Transverse colon (tissue), 4 donors: ENCODE results near the gene ZNF213. TPM values are rescaled to one million over a fixed set of nuclear protein-coding genes. Genes with fewer than 3 reads are reported as not detected.

Experiments used
- DNase-seq: peaks from one replicate; pipeline ENCODE4 v3.0.0-alpha.2; 2019
- H3K27ac ChIP-seq, 4 donors: fragments of 200-600 bp; sonication (generic); 2 replicates each; pipeline ENCODE4 v1.5.1; 2016 to 2018; ENCODE audit warnings: inconsistent platforms in 4 of 4
- H3K27me3 ChIP-seq: fragments of 200-600 bp; sonication (generic); 2 replicates; pipeline ENCODE4 v1.5.1; 2017; ENCODE audit warnings: inconsistent platforms
- H3K36me3 ChIP-seq, 4 donors: fragments of 200-600 bp; sonication (generic); 2 replicates each; pipeline ENCODE4 v1.5.1; 2017 to 2019; ENCODE audit warnings: inconsistent platforms in 4 of 4
- H3K4me1 ChIP-seq, 4 donors: fragments of 200-600 bp; sonication (generic); 2 replicates each; pipeline ENCODE4 v1.5.1; 2017 to 2020; ENCODE audit warnings: inconsistent platforms in 4 of 4
- H3K4me3 ChIP-seq, 4 donors: fragments of 200-600 bp; sonication (generic); 1 replicate in 1 of 4; 2 replicates in 3 of 4; pipeline versions ENCODE4 v1.5.1 to v1.6.1; 2017 to 2019; ENCODE audit warnings: inconsistent platforms in 4 of 4
- H3K9me3 ChIP-seq, 2 donors: fragments of 200-600 bp; sonication (generic); 2 replicates each; pipeline ENCODE4 v1.5.1; 2017 to 2019; ENCODE audit warnings: inconsistent platforms in 2 of 2
- EP300 ChIP-seq: sonication (generic); formaldehyde crosslinking; IDR thresholded peaks from one replicate; pipeline ENCODE4 v1.6.1; 2017; ENCODE audit warnings: antibody characterized with exemption, low read depth
- POLR2A ChIP-seq: fragments of 450-650 bp; IDR thresholded peaks from one replicate; pipeline ENCODE4 v1.6.1; 2016; ENCODE audit warnings: antibody characterized with exemption, mild to moderate bottlenecking, moderate library complexity
- POLR2AphosphoS5 ChIP-seq, 3 donors: sonication (generic); formaldehyde crosslinking; IDR thresholded peaks; one replicate each; pipeline ENCODE4 v1.6.1; 2016; ENCODE audit warnings: antibody characterized with exemption in 3 of 3
- WGBS, 2 donors: methylation state at CpG; one replicate each; pipeline ENCODE4 v1.1.5; 2018; ENCODE audit warnings: low coverage in 1 of 2; 5-methylcytosine and 5-hydroxymethylcytosine counted together
- in situ Hi-C, 4 donors: fragments of 200-750 bp; cut with MboI; loops; one replicate each; pipeline versions ENCODE4 v1.15.0 to v1.15.1; 2017; ENCODE audit warnings: low sequenced_read_pairs in 3 of 4, low pct_ligation_motif_present in 1 of 4, low pct_unique_long_range_greater_than_20kb in 1 of 4
- intact Hi-C: fragments of 100-400 bp; cut with DNase I; formaldehyde crosslinking; loops from one replicate; pipeline ENCODE4 v1.15.1; 2023; ENCODE audit warnings: low total_unique reads
- total RNA-seq, 4 donors: library from RNA; depleted of rRNA; stranded (reverse); fragments of >200 nt; gene quantifications; one replicate each; pipeline ENCODE4 v1.1.0, GENCODE V29; 2016
- TF ChIP-seq, protein P1 (sequence below), 5 experiments: fragments of 200-600 bp in 3 of 5; fragments of 450-650 bp in 2 of 5; sonication (generic) in 3 of 5; IDR thresholded peaks; 1 replicate in 2 of 5; 2 replicates in 3 of 5; pipeline ENCODE4 v1.5.1; 2016 to 2017; ENCODE audit warnings: antibody characterized with exemption in 5 of 5, inconsistent platforms in 3 of 5, mild to moderate bottlenecking in 2 of 5, moderate library complexity in 1 of 5

The ZNF213 gene
- total RNA-seq, 4 donors from 2014 or later, result 12.1 to 64.3 (median 16.1) TPM

DNA sequence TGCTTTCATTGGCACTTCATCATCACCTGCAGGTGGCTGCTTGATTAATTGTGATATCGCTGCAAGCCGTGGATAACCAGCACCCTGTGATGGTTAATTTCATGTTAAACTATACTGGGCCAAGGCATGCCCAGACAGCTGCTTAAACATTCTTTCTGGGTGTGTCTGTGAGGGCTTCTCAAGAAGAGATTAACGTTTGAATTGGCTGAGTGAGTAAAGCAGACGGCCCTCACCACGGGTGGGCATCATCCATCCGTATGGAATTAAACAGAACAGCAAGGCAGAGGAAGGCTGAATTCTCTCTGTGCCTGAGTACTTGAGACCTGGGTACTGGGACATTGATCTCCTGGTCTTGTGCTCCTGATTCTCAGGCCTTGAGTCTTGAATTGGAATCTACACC lies 7.1 kb upstream of the ZNF213 start:
- TF ChIP-seq EP300 (no peak), POLR2A (no peak), POLR2AphosphoS5 (IDR thresholded peaks at IDR 0.05) (no peak)
- TF ChIP-seq, protein P1, sequence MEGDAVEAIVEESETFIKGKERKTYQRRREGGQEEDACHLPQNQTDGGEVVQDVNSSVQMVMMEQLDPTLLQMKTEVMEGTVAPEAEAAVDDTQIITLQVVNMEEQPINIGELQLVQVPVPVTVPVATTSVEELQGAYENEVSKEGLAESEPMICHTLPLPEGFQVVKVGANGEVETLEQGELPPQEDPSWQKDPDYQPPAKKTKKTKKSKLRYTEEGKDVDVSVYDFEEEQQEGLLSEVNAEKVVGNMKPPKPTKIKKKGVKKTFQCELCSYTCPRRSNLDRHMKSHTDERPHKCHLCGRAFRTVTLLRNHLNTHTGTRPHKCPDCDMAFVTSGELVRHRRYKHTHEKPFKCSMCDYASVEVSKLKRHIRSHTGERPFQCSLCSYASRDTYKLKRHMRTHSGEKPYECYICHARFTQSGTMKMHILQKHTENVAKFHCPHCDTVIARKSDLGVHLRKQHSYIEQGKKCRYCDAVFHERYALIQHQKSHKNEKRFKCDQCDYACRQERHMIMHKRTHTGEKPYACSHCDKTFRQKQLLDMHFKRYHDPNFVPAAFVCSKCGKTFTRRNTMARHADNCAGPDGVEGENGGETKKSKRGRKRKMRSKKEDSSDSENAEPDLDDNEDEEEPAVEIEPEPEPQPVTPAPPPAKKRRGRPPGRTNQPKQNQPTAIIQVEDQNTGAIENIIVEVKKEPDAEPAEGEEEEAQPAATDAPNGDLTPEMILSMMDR (IDR thresholded peaks at IDR 0.05), result no peak
- intact Hi-C loops (loop anchor here (5.0 kb wide), 1 partner anchor 70 kb away; no protein-coding TSS in a partner anchor), in situ Hi-C loops (loop anchor here in 3 of 4 donors (10.0 to 25.0 kb wide), 2 partner anchors 63 to 90 kb away; partner anchors contain the start of genes IL32 (in 2 of the 3), BICDL2 (in 1 of the 3) and MMP25 (in 1 of the 3))
- H3K36me3 ChIP-seq, result no peaks in the 10 kb centered on the region
- no peaks in the 10 kb centered on the region for H3K9me3 ChIP-seq
- no peak overlapping the region for H3K27ac ChIP-seq
- peaks cover 16 to 39% (median 23%) of the 10 kb centered on the region in 4 donors for H3K4me1 ChIP-seq
- WGBS, 2 donors, result 44 to 72% methylated on average over 4 to 6 of the region's 6 CpGs
- no peak for DNase-seq
- H3K27me3 ChIP-seq, result no peaks in the 10 kb centered on the region
- H3K4me3 ChIP-seq, result no peak overlapping the region

DNA sequence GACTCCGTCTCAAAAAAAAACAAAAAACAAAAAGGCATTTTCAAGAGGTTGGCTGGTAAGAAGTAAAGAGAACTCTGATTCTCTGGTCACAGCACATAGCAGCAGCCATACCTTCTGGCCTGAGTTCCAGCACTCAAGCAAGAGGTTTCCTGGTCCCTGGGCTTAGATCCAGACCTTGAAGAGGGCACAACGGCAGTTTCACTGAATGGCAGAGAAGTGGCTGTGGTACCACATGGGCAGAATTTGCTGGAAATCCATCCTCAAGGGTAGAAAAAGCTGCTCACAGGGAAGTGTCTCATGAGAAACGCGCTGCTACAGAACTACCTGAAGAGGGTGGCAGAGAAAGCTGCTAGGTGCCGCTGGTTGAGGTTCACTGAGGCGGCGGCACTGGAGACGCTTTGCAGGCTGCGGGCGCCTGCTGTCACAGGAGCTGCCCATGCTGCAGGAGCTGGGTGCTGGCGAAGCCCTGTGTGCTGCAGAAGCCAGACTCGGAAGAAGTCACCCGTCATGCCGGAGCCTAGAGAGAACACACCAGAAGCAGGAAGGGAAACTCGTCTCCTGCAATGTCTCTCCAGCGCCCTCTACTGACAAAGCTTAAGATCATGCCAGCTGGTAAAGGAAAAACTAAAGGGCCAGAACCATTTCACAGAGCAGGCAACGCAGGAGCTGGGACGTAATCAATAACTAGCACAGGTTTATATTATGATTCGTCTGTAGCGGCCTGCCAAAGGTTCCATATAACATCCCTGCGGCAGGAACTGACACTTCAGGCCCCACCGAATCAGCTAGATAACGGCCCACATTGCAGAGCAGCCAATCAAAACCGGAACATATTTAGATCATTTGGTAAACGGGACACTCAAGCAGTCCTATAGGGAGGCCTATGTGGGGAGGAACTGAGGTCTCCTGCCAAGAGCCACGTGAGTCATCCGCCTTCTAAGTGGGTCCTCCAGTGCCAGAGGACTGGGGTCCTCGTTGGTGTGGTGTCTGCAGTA lies 5.4 kb upstream of the ZNF213 start:
- H3K27ac ChIP-seq, result peak overlapping the region; percentile 80 to 83 (median 82)
- no peak for TF ChIP-seq EP300
- TF ChIP-seq, protein P1 (IDR thresholded peaks at IDR 0.05), result peak; percentile 90 to 95 (median 92)
- TF ChIP-seq POLR2A, result peak; percentile 32
- peak in 2 of 3 donors; percentile 36 to 46 for TF ChIP-seq POLR2AphosphoS5 (IDR thresholded peaks at IDR 0.05)
- H3K9me3 ChIP-seq, result no peaks in the 10 kb centered on the region
- H3K36me3 ChIP-seq, result no peaks in the 10 kb centered on the region
- DNase-seq, result peak; percentile 74
- in situ Hi-C loops, result loop anchor here in 3 of 4 donors (10.0 to 25.0 kb wide), 2 partner anchors 65 to 92 kb away; partner anchors contain the start of genes IL32 (in 2 of the 3), BICDL2 (in 1 of the 3) and MMP25 (in 1 of the 3)
- peak overlapping the region; percentile 17 to 67 (median 37) for H3K4me3 ChIP-seq
- intact Hi-C loops, result loop anchor here (5.0 kb wide), 1 partner anchor 72 kb away; no protein-coding TSS in a partner anchor
- peaks cover 12 to 46% (median 26%) of the 10 kb centered on the region in 4 donors for H3K4me1 ChIP-seq
- WGBS, 2 donors, result 9 to 42% methylated on average over 2 to 28 of the region's 28 CpGs
- no peaks in the 10 kb centered on the region for H3K27me3 ChIP-seq

DNA sequence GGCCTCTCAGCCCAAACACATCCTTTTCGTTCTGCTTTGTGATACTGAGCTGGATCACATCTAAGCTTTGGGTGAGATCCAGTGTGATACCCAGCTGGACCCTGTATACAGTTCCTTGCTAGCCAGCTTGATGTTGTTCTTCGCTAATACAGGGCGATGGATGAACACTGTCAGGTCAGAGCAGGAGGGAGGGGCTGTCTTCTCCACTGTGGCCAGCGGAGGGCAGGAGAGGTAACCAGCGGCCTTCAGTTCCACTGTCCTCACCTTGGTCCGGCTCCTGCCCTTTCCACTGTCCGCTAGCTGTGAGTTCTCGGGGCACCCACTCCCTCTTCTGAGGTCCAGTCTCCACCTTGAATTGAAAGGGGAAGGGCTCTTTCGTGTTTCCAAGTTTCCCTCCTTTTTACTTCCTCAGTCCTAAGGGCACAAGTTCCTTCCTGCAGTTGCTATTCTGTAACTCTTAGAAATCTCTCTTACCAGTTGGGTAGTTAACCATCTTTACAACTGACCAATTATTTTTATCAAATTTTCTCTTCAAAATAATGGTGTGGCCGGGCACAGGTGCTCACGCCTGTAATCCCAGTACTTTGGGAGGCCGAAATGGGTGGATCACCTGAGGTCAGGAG lies 3.0 kb upstream of the ZNF213 start:
- TF ChIP-seq POLR2A (no peak), EP300 (no peak), POLR2AphosphoS5 (IDR thresholded peaks at IDR 0.05) (no peak)
- TF ChIP-seq, protein P1 (IDR thresholded peaks at IDR 0.05), result peak; percentile 41 to 65 (median 44)
- DNase-seq, result peak; percentile 55
- Histone ChIP-seq H3K4me3 (no peak overlapping the region), H3K27me3 (no peaks in the 10 kb centered on the region), H3K4me1 (peaks cover 18 to 54% (median 33%) of the 10 kb centered on the region in 4 donors), H3K9me3 (no peaks in the 10 kb centered on the region), H3K27ac (no peak overlapping the region), H3K36me3 (no peaks in the 10 kb centered on the region)
- intact Hi-C loops, result no loop called here
- in situ Hi-C loops, result loop anchor here in 1 of 4 donors (25.0 kb wide), 1 partner anchor 95 kb away; the partner anchor contains the start of genes BICDL2 and MMP25
- 60 to 72% methylated on average over 3 to 12 of the region's 12 CpGs for WGBS, 2 donors
